ENCODE results near the gene DMXL2. TPM values are rescaled to one million over a fixed set of nuclear protein-coding genes. Genes with fewer than 3 reads are reported as not detected.
A peak's percentile ranks its signal among the peaks of the same experiment; 100 is the strongest.
"Not testable (repeated sequence)": the region's sequence is repeated elsewhere in the genome, so short reads cannot be mapped to it uniquely, and the experiment has no call there.

Gene DMXL2
- total RNA-seq, 2 experiments from 2014 or later, result 6.1 TPM

DNA sequence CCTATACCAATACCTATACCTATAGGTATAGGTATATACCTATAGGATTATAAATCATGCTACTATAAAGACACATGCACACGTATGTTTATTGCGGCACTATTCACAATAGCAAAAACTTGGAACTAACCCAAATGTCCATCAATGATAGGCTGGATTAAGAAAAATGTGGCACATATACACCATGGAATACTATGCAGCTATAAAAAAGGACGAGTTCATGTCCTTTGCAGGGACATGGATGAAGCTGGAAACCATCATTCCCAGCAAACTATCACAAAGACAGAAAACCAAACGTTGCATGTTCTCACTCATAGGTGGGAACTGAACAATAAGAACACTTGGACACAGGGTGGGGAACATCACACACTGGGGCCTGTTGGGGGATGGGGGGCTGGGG is 26.1 kb upstream of the DMXL2 start:
- H3K4me3 Mint-ChIP-seq; POLR2A ChIA-PET; DNase-seq; H3K27ac Mint-ChIP-seq; H3K9me3 Mint-ChIP-seq; H3K4me1 Mint-ChIP-seq; H3K36me3 Mint-ChIP-seq (ENCODE audit: low read depth): not testable (repeated sequence)
- peaks cover 15% of the 10 kb centered on the region for H3K27me3 Mint-ChIP-seq
- CTCF ChIA-PET, result interaction anchor here (1.9 to 9.1 kb wide), 3 partner anchors 27 to 130 kb away, joined by 6 to 230 read pairs (median 13); no protein-coding TSS in a partner anchor

DNA sequence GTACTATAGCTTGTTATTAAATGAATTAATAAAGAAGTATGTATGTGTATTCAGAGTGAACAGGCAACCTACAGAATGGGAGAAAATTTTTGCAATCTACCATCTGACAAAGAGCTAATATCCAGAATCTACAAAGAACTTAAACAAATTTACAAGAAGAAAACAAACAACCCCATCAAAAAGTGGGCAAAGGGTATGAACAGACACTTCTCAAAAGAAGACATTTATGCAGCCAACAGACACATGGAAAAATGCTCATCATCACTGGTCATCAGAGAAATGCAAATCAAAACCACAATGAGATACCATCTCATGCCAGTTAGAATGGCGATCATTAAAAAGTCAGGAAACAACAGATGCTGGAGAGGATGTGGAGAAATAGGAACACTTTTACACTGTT is 25.5 kb upstream of the DMXL2 start:
- POLR2A ChIA-PET; H3K36me3 Mint-ChIP-seq (ENCODE audit: low read depth); H3K4me3 Mint-ChIP-seq; DNase-seq; H3K27ac Mint-ChIP-seq; H3K4me1 Mint-ChIP-seq; H3K9me3 Mint-ChIP-seq: not testable (repeated sequence)
- CTCF ChIA-PET, result interaction anchor here (0.7 to 9.1 kb wide), 3 partner anchors 127 to 857 kb away, joined by 3 to 230 read pairs (median 13); no protein-coding TSS in a partner anchor
- H3K27me3 Mint-ChIP-seq, result peaks cover 15% of the 10 kb centered on the region

DNA sequence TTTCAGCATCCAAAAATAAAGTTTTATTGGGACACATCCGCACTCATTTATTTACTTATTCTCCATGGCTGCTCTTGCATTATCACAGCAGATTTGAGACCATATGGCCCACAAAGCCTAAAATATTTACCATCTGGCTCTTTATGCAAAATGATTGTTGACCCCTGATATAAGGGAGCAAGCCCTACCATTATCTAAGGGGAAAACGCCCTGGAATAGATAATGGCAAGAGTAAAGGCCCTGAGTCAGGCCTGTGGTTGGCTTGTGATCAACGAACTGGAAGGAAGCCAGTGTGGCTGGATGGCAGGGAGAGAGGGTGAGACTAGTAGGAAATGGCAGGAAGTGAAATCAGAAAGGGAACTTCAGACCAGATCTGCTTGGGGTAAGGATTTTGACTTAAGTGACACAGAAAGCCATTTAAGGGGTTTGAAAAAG is 24.6 kb upstream of the DMXL2 start:
- no peaks in the 10 kb centered on the region for H3K9me3 Mint-ChIP-seq
- ChIA-PET POLR2A (no interaction called here), CTCF (interaction anchor here (1.4 to 9.1 kb wide), 2 partner anchors 128 to 133 kb away, joined by 3 to 230 read pairs; no protein-coding TSS in a partner anchor)
- peaks cover 15% of the 10 kb centered on the region for H3K27me3 Mint-ChIP-seq
- no peaks in the 10 kb centered on the region for H3K36me3 Mint-ChIP-seq (ENCODE audit: low read depth)
- no peak overlapping the region for H3K4me3 Mint-ChIP-seq
- no peak for DNase-seq
- peaks cover 4% of the 10 kb centered on the region for H3K4me1 Mint-ChIP-seq
- H3K27ac Mint-ChIP-seq, result no peak overlapping the region

DNA sequence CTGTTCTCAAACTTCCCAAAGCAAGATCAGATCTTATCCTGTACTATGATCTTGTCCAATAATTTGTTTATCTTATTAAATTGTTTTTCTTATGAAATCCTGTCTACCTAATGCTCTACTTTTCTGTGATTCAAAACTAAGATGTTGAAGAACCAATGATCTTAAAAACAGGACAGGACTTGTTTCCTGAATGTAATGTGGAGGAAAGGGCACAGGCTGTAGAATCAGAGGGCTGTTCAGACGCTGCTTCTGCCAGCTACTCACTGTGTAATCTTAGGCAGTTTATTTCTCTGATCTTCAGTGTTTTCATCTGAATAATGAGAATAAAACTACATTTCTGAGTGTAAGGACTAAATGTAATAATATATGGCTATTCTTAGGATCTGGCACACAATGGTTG is 20.1 kb upstream of the DMXL2 start:
- CTCF ChIA-PET, result no interaction called here
- no peaks in the 10 kb centered on the region for H3K9me3 Mint-ChIP-seq
- POLR2A ChIA-PET, result no interaction called here
- no peak for DNase-seq
- H3K27ac Mint-ChIP-seq, result no peak overlapping the region
- peaks cover 4% of the 10 kb centered on the region for H3K4me1 Mint-ChIP-seq
- peaks cover 9% of the 10 kb centered on the region for H3K27me3 Mint-ChIP-seq
- no peaks in the 10 kb centered on the region for H3K36me3 Mint-ChIP-seq (ENCODE audit: low read depth)
- H3K4me3 Mint-ChIP-seq, result no peak overlapping the region

DNA sequence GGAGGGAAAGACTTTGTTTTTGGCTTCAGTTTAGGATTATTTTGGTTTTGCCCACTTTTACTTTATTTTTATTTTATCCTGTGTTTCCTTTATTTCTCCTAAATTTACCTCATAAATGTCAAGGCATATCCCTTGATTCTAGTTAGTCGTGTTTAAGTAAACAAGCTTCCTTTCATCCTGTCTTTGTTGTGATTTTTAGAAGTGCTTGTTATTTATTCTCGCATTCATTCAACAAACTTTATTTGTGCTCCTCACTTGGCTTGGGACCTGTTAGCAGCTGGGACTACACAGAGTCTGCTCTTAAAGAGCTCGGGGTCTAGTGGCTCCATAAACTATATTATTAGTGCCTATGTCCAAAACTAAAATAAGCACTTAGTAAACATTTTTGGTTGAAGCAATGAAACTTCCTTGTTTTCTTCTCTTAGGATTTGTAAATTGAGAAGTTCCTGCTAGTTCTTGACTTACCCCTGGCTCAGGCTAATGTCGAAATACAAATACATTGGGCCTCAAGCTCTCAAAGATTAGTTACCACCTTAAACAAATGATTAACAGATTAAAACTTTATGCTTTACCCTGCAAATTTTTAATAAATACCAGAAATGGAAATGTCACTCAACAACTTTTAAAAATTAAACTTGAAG is 19.0 kb upstream of the DMXL2 start:
- no peaks in the 10 kb centered on the region for H3K36me3 Mint-ChIP-seq (ENCODE audit: low read depth)
- no peak for DNase-seq
- CTCF ChIA-PET, result interaction anchor here (0.8 to 1.6 kb wide), 2 partner anchors 135 to 137 kb away, joined by 3 to 7 read pairs; no protein-coding TSS in a partner anchor
- H3K27ac Mint-ChIP-seq, result no peak overlapping the region
- no peaks in the 10 kb centered on the region for H3K4me1 Mint-ChIP-seq
- H3K4me3 Mint-ChIP-seq, result no peak overlapping the region
- peaks cover 9% of the 10 kb centered on the region for H3K27me3 Mint-ChIP-seq
- POLR2A ChIA-PET, result no interaction called here
- no peaks in the 10 kb centered on the region for H3K9me3 Mint-ChIP-seq

DNA sequence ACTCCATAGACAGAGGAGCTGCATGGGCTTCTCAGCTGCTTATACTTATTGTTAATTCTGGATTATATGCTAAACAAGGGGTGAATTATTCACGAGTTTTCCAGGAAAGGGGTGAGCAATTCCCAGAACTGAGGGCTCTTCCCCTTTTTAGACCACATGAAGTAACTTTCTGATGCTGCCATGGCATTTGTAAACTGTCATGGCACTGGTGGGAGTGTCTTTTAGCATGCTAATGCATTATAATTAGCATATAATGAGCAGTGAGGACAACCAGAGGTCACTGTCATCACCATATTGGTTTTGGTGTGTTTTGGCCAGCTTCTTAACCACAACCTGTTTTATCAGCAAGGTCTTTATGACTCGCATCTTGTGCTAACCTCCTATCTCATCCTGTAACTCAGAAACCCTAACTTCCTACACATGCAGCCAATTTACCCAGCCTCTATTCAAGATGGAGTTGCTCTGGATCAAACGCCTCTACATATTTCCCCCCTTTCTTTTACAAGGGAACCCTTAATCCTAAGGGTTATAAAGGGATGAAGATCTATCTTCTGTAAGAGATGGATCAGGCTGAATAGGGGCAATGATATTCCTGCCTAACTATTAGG is 12.1 kb upstream of the DMXL2 start:
- Mint-ChIP-seq H3K4me1 (peaks cover 8% of the 10 kb centered on the region), H3K36me3 (ENCODE audit: low read depth) (no peaks in the 10 kb centered on the region), H3K9me3 (no peaks in the 10 kb centered on the region), H3K4me3 (no peak overlapping the region), H3K27ac (no peak overlapping the region), H3K27me3 (peaks cover 7% of the 10 kb centered on the region)
- CTCF ChIA-PET, result interaction anchor here (1.3 to 1.9 kb wide), 2 partner anchors 15 to 142 kb away, joined by 3 to 4 read pairs; no protein-coding TSS in a partner anchor
- POLR2A ChIA-PET, result no interaction called here
- no peak for DNase-seq

DNA sequence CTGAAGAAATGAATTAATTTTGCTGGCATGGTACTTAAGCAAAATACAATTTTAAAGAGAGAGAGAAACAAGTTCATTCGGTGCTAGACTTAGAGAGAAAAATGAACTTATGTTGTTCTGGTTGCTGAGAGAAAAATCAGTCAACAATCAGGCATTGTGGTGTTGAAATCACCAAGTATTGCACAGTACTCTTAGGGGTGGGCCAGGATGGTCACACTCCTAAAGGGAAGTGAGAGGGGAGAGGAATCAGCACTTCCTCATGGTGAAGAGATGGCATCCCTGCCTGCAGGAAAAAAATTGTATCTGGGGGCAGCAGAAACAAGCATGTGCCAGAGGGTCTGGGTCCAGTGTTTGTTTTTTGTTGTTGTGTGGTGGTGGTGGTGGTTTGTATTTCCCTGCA is 7.0 kb upstream of the DMXL2 start:
- Mint-ChIP-seq H3K4me1 (peaks cover 4% of the 10 kb centered on the region), H3K36me3 (ENCODE audit: low read depth) (no peaks in the 10 kb centered on the region), H3K9me3 (no peaks in the 10 kb centered on the region), H3K4me3 (no peak overlapping the region), H3K27me3 (peaks cover 17% of the 10 kb centered on the region), H3K27ac (no peak overlapping the region)
- no peak for DNase-seq
- ChIA-PET POLR2A (no interaction called here), CTCF (no interaction called here)

DNA sequence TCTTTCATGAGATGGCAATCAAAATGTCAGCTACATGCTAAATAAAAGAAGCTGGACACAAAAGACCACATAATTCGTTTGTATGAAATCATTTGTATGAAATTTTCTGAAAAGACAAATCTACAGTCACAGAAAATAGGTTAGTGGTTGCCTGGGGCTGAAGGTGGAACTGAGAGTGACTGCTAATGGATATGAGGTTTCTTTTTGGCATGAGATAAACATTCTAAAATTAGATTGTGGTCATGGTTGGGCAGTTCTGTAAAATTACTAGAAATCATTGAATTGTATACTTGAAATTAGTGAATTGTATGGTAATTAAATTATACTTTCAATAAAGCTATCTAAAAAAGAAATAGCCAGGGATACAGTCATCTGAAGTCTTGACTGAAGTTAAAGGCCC is 2.7 kb upstream of the DMXL2 start:
- Mint-ChIP-seq H3K4me3 (no peak overlapping the region), H3K27ac (no peak overlapping the region), H3K36me3 (ENCODE audit: low read depth) (no peaks in the 10 kb centered on the region), H3K9me3 (no peaks in the 10 kb centered on the region), H3K27me3 (peaks cover 36% of the 10 kb centered on the region), H3K4me1 (peaks cover 14% of the 10 kb centered on the region)
- POLR2A ChIA-PET, result no interaction called here
- CTCF ChIA-PET, result no interaction called here
- DNase-seq, result no peak

DNA sequence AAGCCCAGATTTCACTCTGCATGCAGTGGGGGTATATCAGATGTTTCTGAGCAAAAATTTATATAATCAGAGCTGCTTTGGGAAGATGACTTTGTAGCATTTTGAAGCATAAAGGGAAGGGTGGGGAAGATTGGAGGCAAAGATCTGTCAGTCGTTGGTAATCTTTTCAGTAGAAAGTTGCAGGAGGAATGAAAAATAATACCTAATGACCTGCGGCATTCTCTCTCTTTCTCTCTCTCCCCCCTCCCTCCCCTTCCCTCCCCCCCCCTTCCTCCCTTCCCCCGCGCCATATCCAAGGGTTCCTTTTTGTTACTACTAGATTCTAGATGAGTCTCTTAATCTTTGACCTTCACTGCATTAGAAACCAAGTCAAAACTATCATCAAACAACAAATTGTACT is 1.5 kb upstream of the DMXL2 start:
- no peaks in the 10 kb centered on the region for H3K36me3 Mint-ChIP-seq (ENCODE audit: low read depth)

DNA sequence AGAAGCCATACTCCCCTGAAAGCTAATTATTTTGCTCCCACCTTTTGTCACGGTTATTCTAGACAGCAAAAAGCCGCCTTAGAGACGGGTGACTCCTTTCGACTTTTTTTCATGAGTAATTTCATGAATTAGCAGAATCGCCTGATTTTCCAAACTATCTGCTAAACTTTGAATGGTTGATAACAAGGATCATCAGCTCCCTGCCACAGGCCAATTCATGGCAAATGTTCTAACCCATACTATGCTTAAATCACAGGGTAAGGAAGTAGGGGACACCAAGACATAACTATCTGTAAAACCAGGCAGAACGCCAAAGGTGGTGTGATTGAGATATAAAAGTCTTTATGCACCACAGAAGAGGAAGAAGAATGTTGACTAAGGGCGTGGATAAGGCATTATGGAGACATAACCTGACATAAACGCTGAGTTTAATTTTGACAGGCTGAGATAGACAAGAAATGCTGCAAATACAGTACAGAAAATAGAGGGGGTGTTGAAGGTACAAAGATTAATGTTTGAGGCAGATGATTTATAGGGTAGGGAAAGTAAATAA is 891 bp upstream of the DMXL2 start:
- H3K4me1 Mint-ChIP-seq, result peaks cover 14% of the 10 kb centered on the region
- H3K9me3 Mint-ChIP-seq, result no peaks in the 10 kb centered on the region
- H3K4me3 Mint-ChIP-seq, result peak overlapping the region; percentile 85
- H3K27me3 Mint-ChIP-seq, result peaks cover 36% of the 10 kb centered on the region
- CTCF ChIA-PET, result no interaction called here
- POLR2A ChIA-PET, result interaction anchor here (0.9 kb wide), 1 partner anchor 114 kb away, joined by 5 read pairs; the partner anchor contains the start of gene LYSMD2
- no peaks in the 10 kb centered on the region for H3K36me3 Mint-ChIP-seq (ENCODE audit: low read depth)
- no peak overlapping the region for H3K27ac Mint-ChIP-seq
- no peak for DNase-seq

More for the DNA sequence above, 1.5 kb upstream of the DMXL2 start:
- Mint-ChIP-seq H3K27me3 (peaks cover 36% of the 10 kb centered on the region), H3K4me1 (peaks cover 14% of the 10 kb centered on the region), H3K27ac (no peak overlapping the region), H3K9me3 (no peaks in the 10 kb centered on the region), H3K4me3 (no peak overlapping the region)
- no peak for DNase-seq
- CTCF ChIA-PET, result no interaction called here
- POLR2A ChIA-PET, result no interaction called here

DNA sequence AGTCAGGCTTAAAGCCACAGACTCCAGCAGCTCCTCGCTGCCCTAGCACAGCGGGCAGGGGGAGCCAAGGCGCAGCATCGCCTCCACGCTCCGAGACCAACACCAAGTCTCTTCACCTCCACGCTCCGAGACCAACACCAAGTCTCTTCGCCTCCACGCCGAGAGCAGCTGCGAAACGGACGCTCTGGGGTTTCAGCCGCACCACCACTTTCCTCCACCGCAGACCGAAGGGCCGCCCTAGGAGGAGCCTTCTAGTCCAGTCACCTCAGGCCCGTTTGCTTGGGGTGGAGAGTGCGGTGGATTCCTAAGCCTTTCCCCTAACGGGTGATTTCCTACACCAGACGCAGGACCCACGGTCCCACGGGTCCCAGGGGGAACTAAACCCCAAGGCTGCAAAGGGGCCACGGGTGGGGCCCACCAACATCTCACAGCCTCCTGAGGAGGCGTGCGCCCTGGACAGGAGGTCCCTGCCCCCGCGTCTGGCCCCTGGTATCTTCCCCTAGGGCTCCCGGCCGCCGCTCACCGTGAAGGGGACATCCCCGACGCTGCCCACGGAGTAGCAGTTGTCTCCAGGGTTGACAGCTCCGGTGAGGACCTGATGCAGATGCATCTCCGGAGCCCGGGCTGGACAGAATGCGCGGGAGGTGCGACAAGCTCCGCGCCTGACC is 501 bp downstream of the DMXL2 start:
- Mint-ChIP-seq H3K9me3 (no peaks in the 10 kb centered on the region), H3K4me1 (peaks cover 14% of the 10 kb centered on the region), H3K27me3 (peaks cover 28% of the 10 kb centered on the region), H3K4me3 (peak overlapping the region; percentile 85), H3K36me3 (ENCODE audit: low read depth) (no peaks in the 10 kb centered on the region), H3K27ac (no peak overlapping the region)
- peak; percentile 35 for DNase-seq
- CTCF ChIA-PET, result interaction anchor here (0.7 to 3.7 kb wide), 7 partner anchors 10 to 154 kb away, joined by 3 to 15 read pairs (median 4); no protein-coding TSS in a partner anchor
- POLR2A ChIA-PET, result interaction anchor here (1.0 kb wide), 1 partner anchor 10 kb away, joined by 4 read pairs; no protein-coding TSS in a partner anchor

DNA sequence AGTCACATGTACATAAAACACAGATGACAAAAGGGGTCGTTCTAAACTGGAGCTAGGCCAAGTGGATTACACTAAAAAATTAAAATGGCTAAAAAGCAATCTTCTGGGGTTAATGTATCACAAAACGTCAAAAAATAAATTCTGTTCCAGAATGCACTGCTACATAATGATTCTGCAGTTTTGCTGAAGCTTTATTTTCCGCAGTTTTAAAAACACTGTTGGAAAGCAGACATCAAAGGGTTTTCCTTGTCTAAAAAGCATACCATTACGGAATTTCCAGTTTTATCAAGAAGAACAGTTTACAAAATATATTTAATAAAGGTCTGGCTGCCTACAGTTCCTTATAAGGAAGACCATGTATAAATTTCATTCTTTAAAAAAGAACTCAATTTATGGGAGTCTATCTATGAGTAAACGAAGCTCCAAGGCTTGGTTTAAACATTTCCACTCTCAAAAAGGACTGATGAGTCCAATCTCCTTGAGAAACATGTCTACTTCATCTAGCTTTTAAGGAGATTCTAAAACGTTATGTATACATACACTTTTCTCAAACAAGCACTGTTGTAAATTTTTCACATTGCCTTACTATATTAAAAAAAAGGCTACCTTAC is 1.3 kb downstream of the DMXL2 start:
- ChIA-PET CTCF (interaction anchor here (1.0 to 3.7 kb wide), 5 partner anchors 10 to 155 kb away, joined by 3 to 15 read pairs (median 4); no protein-coding TSS in a partner anchor), POLR2A (no interaction called here)
- no peaks in the 10 kb centered on the region for H3K36me3 Mint-ChIP-seq (ENCODE audit: low read depth)
- DNase-seq, result no peak
- H3K27ac Mint-ChIP-seq, result no peak overlapping the region
- H3K9me3 Mint-ChIP-seq, result no peaks in the 10 kb centered on the region
- peak overlapping the region; percentile 85 for H3K4me3 Mint-ChIP-seq
- H3K4me1 Mint-ChIP-seq, result peaks cover 14% of the 10 kb centered on the region
- peaks cover 25% of the 10 kb centered on the region for H3K27me3 Mint-ChIP-seq

DNA sequence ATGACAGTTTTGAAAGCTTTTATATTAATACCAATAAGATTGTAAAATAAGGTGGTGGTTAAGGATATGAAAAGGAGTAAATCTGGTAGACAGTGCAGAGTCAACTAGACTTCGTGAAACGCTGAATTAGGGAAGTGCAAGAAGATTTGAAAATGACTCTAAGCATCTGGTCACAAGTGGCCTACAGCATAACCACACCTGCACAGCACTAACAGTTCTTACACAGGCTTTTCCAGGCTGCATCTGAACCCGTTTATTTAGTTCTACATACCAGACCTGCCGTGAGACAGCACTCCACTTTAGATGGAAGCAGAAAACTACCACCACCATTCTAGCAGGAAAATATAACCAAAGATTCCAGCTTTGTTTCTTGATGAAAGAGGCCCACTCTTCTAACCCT is 1.9 kb downstream of the DMXL2 start:
- Mint-ChIP-seq H3K4me3 (no peak overlapping the region), H3K4me1 (peaks cover 14% of the 10 kb centered on the region), H3K27me3 (peaks cover 25% of the 10 kb centered on the region), H3K36me3 (ENCODE audit: low read depth) (no peaks in the 10 kb centered on the region), H3K27ac (no peak overlapping the region), H3K9me3 (no peaks in the 10 kb centered on the region)
- no peak for DNase-seq
- ChIA-PET CTCF (interaction anchor here (0.9 to 3.7 kb wide), 5 partner anchors 17 to 156 kb away, joined by 3 to 15 read pairs (median 4); no protein-coding TSS in a partner anchor), POLR2A (no interaction called here)

Data from activated CD4-positive, alpha-beta memory T cell treated with anti-CD3 and anti-CD28 coated beads, Interleukin-2, amount 10 ng/mL, durations not matched to agents 7 days and 5 days (primary cell).